DMS 273 (cell line): ENCODE measurements around the gene PHF24.
"Not testable (repeated sequence)": the region's sequence is repeated elsewhere in the genome, so short reads cannot be mapped to it uniquely, and the experiment has no call there.

Experiments
- DNase-seq: peaks from one replicate; lab custom pipeline; 2025; ENCODE audit not compliant: unreplicated experiment; lab: John Stamatoyannopoulos, UW

The PHF24 gene

DNA sequence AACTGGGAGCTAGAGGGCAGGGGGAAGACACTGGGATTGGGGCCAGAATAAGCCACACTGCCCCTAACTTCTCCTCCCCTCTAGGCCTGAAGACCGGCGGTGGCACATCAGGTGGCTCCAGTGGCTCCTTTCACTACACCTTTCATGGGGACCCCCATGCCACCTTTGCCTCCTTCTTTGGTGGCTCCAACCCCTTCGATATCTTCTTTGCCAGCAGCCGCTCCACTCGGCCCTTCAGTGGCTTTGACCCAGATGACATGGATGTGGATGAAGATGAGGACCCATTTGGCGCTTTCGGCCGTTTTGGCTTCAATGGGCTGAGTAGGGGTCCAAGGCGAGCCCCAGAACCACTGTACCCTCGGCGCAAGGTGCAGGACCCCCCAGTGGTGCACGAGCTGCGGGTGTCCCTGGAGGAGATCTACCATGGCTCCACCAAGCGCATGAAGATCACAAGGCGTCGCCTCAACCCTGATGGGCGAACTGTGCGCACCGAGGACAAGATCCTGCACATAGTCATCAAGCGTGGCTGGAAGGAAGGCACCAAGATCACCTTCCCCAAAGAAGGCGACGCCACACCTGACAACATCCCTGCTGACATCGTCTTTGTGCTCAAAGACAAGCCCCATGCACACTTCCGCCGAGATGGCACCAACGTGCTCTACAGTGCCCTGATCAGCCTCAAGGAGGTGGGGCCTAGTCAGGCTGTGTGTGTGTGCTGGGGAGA is 38.3 kb downstream of the PHF24 start:
- no peak for DNase-seq

DNA sequence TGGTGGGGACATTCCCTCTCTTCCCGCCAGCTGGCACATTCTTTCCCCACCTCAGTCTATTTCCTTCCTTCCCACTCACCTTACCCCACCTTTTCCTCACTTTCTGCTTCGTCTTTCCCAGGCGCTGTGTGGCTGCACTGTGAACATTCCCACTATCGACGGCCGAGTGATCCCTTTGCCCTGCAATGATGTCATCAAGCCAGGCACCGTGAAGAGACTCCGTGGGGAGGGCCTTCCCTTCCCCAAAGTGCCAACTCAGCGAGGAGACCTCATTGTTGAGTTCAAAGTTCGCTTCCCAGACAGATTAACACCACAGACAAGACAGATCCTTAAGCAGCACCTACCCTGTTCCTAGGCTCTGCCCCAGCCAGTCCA is 38.8 kb downstream of the PHF24 start:
- no peak for DNase-seq

DNA sequence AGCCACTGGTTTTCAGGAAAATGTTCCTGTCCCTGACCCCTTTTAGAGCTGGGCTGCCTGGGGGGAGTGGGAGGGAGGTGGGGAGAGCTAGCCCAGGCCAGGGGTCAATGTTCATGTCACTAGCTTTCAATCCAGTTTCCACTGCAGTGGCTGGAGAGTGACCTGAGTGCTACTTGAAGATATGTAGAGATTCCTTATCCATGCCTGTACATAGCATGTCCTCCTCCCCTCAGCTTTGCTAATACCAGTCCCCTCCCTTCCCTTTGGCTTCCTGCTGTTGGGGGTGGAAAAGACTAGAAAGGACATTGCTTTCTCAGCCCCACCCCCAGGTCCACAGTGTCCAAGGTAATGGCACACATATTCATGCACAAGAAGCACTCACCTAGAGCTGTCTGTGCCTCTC is 39.3 kb downstream of the PHF24 start:
- no peak for DNase-seq

DNA sequence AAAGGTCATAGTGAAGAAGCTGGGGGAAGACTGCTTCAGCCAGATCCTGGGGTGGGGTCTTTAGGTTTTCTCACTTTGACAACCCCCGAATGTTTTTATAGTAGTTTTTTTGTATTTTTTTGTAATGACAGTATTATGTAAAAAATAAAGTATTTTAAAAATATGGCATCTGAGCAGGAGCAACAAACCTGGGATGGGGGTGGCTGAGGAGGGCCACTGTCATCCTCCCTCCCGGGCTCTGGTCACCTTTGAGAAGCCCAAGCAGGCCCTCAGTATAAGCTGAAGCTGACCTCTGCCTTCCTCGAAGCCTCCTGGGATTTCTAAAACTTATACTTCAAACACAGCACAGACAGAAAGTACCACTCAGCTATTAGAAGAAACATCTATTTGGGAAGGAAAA is 40.2 kb downstream of the PHF24 start:
- no peak for DNase-seq

DNA sequence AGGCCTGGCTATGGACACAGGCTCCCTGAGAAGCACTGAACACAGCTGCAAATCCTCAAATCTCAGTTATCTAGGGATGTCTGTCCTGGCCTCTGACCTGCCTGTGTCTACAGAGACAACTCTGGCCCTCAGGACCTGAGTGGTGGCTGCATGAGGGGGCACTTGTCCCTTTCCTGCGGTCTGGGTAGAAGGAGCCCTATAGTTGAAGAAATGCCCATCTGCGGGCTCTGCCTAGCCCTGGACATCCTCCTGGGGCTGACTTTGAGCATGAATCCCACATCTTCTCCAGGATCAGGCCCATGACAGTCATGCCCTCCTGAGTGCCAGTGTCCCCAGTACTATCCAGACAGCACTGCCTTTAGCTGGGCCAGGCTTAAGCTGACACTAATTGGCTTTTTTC is 41.5 kb downstream of the PHF24 start:
- DNase-seq, result no peak

DNA sequence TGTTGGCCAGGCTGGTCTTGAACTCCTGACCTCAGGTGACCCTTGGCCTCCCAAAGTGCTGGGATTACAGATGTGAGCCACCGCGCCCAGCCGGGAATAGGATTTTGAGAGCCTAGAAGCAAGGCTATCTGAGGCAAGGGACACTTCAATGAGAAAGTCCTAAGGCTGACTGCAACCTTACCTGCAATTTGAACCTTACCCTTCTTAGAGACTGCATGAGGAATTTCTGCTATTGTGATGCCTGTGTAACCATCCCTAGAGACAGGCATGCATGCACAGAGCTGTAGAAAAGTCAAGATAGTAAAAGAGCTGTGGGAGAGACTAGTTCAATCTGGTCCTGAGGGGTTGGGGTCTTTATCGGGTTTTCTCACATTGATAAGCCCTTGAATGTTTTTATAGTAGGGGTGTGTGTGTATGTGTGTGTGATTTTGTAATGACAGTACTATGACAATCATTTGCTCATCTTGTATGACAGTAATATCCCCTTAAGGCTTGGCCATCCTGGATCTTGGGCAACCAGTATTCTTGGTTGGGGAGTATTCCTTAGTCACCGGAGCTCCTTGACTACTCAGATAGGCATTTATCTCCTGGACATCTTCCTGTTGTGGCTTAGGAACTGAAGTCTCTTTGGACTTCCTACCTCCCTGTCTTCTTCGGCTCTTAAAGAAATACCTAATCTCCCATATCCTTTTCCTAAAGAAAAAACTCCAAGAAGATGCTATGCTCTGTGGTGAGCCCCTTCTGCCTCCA is 42.6 kb downstream of the PHF24 start:
- DNase-seq, result no peak

DNA sequence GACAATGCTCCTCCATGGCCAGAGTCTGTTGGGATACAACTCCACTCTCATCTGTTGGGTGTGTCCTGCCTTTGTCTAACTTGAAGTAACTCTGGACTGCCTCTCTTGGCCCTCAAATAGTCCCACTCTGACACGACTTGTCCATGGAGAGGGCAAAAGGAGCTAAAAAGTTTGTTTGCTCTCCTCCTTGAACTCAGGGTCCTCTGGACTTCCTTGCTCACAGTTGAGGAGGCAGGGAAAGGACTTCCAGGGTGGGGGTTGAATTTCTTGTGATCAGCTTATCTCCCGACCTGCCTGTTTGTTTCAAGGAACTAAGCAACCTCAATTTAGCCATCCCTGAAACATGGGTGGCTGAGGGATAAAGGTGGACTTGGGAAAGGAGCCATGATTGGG is 43.2 kb downstream of the PHF24 start:
- no peak for DNase-seq

DNA sequence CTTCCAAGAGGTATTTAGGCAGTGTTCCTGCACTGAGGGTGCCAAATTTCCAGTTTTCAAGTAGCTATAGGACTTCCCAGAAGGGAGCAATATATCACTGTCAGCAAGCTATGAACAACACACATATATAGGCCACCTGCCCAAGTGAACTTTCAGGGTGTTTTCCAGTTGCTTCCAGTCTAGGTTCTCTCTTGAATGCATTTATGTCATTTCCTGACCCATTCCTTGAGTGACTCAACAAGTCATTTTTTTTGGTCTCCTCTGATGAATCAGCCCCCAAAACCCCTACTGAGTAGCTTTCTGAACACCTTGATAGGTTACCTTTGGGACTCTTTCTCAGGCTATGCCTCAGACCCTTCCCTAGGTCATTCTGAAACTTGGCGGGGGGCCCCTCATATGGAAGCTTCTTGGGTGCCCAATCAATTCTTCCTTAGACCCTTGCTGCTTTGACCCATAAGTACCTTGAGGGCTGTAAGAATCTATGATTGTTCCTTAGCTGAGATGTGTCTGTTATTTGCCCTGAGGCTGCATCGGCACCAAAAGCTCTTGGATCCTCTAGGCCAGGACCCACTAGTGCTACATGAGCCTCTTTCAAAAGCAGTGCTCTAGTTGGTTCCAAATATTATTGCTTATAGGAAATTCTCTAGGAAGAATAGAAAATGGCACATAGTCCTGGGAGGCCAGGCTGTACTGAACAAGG is 43.9 kb downstream of the PHF24 start:
- DNase-seq, result no peak

DNA sequence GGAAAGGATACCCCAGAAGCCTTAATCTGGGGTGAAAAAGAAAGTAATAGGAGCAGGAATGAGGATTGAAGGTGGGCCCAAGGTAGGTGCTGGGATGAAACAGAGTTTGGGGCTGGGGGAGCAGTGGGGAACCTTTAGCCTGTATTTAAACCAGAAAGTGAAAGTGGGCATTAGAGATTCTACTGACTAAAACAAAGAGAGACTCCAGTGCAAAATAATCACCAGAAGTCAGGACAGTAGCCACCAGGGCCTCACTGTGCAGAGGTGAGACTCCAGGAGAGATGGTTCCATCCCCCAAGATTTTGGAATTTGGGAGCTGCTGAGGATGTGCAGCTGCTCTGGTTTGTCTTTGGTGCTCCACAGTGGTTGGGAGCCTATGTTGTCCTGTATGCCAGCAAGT is 44.5 kb downstream of the PHF24 start:
- DNase-seq, result no peak

DNA sequence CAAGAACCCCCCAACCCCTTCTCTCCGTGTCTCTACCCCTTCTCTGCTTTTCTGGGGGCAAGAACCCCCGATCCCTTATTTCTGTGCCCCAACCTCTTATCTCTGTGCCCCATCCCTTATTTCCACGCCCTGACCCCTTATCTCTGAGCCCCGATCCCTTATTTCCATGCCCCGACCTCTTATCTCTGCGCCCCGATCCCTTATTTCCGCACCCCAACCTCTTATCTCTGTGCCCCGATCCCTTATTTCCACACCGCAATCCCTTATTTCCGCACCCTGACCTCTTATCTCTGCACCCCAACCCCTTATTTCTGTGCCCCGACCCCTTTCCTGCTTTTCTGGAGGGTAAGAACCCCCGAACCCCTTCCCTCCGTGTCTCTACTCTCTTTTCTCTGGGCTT is 46.2 kb downstream of the PHF24 start:
- DNase-seq, result not testable (repeated sequence)

DNA sequence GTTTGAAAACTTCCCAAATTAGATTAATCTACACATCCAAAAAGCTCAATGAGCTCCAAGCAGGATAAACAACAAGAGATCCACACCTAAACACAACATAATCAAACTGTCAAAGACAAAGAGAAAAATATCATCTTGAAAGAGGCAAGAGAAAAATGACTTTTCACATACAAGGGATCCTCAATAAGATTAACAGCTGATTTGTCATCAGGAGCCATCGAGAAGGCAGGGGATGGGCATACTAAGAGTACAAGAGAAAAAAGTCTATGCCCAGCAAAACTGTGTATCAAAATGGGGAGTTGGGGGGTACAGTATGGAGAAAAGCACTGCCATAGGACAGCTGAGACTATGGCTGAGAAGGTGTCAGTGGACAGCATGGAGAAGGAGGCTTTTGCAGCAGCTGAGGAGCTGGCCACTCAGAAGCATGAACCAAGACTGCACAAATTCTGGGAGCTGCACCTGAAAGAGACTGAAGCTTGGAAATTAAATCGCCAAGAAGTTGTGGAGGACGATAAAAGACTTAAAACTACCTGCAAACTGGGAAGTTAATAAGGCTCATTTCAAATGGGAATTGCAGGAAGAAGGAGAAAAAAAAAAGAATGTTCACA is 52.4 kb downstream of the PHF24 start:
- DNase-seq, result no peak

DNA sequence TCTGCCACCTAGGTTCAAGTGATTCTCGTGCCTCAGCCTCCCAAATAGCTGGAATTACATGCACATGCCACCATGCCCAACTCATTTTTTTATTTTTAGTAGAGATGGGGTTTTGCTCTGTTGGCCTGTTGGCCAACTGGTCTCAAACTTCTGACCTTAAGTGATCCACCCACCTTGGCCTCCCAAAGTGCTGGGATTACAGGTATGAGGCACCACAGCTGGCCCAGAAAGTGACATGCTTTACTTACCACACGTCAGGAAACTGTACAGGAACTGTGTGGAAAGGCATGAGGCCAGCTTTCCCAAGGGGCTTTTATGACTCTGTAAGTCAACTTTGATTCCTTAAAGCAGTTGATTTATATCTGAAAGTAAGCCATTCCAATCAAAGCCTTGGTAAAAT is 56.4 kb downstream of the PHF24 start:
- DNase-seq, result no peak

DNA sequence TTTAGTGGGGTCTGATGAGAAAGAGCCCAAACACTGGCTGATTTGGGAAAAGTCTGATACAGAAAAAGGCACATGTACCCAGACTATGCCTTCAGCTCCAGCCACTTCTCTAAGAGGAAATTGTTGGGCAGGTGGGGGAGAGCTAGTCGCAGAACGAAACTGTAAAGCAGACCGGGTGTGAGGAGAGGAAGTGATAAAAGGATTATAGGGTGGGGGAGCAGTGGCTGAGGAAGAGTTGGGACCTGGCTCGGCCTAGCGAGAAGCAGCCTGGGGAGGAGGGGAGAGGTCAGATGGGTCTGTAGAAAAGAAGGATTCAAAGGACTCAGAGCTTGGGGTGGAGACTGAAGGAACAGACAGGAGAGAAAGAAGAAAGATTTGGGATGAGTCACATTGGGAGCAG is 65.4 kb downstream of the PHF24 start:
- not testable (repeated sequence) for DNase-seq

DNA sequence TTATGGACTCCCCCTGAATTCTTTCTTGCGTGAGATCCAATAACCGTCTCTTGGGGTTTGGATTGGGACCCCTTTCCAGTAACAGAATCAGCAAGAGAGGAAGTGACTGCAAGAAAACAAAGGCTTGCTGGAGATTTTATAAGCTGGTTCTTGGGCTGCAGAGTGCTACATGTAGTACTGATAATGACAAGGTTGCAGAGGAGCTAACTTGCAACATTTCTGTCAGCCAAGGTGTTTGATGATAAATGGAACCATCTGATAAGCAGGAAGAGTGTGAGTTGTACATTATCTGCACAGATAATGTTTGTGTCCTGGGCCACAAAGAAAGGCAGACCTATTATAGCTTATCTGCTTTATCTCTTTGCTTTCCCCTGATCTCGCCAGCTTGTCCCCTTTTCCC is 68.6 kb downstream of the PHF24 start:
- no peak for DNase-seq

DNA sequence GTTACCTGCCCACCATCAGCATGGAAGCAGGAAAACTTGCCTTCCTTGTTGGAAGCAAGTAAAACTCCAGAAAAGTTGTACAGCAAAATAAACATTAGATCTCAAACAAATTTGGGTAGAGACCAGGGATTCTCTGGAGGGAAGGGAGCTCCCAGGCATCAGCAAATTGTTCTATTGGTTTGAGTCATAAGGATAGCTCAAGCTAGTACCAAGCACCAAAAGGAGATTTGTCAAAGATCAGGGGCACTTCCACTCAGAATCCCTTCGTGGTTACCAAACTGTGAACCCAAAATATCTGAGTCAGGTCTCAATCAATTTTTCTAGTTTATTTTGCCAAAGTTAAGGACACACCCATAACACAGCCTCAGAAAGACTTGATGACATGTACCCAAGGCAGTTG is 69.3 kb downstream of the PHF24 start:
- DNase-seq, result no peak

DNA sequence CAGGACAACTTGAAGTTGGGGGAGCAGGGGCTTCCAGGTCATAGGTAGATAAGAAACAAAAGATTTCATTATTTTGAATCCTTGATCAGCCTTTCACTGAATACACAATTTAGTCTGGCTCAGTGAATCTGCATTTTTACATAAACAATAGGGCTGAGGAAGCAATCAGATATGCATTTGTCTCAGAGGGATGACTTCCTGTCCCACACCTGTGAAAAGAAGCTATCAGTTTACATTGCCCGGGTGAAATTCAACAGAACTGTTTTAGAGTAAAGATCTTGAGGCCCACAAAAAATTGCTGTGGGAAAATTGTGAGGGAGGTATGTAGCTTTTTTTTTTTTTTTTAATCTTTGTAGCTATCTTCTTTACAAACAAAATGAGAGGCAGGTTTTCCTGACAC is 69.8 kb downstream of the PHF24 start:
- no peak for DNase-seq

DNA sequence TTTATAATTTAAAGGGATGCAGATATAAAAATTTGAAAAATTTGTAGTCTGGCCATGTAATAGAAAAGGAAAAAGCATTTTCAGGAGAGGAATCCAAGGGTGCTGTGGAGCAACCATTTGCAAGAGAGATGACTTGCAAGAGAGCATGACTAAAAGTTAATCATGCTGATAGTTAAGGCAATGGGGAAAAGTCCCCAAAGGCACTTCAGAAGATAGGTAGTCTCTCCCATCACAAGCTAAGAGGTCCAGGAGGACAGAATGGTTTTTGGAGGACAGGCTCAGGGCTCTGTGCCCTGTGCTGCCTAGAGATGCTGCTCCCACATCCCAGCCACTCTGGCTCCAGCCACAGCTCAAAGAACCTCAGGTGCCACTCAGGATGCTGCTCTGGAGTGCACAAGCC is 70.3 kb downstream of the PHF24 start:
- DNase-seq, result no peak

DNA sequence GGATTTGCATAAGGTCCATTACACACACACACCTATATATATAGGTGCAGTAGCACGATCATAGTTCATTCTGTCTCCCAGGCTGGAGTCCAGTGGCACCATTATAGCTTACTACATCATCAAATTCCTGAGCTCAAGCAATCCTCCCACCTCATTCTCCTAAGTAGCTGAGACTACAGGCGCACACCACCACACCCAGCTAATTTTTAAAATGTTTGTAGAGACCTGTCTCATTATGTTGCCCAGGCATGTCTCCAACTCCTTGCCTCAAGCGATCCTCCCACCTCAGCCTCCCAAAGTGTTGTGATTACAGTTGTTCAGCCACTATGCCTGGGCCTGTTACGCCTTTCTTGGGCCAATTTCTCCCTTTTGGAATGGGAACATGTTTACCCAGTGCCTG is 71.2 kb downstream of the PHF24 start:
- DNase-seq, result no peak

DNA sequence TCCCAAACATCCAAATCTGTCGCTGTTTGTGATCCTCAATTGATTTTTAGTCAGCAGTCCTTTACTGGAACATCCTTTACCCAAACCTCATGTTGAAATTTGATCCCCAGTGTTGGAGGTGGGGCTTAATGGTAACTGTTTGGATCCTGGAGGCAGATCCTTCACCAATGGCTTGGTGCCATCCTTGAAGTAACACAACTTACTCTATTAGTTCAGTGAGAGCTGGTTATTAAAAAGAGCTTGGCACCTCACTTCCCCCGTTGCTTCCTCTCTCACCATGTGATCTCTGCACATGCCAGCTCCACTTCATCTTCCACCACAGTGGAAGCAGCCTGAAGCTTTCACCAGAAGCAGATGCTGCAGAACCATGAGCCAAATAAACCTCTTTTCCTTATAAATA is 71.8 kb downstream of the PHF24 start:
- DNase-seq, result peak; percentile 8
